Right ventricle myocardium inferior (tissue), 1 donor: ENCODE results near the gene CR2. TPM values are rescaled to one million over a fixed set of nuclear protein-coding genes. Genes with fewer than 3 reads are reported as not detected.

Source experiments
- ATAC-seq: fragments of 200-7000 bp; cut with Tn5 transposase; one replicate; pipeline ENCODE4 v1.9.1; 2020; ENCODE audit warnings: mild to moderate bottlenecking, moderate library complexity
- DNase-seq: peaks from one replicate; pipeline ENCODE4 v3.0.0; 2021; ENCODE audit errors: missing footprints
- intact Hi-C: fragments of 100-400 bp; cut with DNase I; formaldehyde crosslinking; loops from one replicate; pipeline ENCODE4 v1.11.0; 2022
- long read RNA-seq: library from polyadenylated mRNA; unstranded; transcript quantifications from one replicate; pipeline ENCODE4 v2.0.0, GENCODE V29; 2021
- total RNA-seq: library from RNA; stranded (reverse); fragmentation: NEBNext Ultra II Directional; extraction: Animal tissue kit (Norgen Biotek cat#: 25700); gene quantifications from one replicate; pipeline ENCODE4 v1.2.1, GENCODE V29; 2021
- donor health status: DM: no; HTN: yes; CAD: no; lungs with severe emphysema.

CR2 gene
- not detected for total RNA-seq
- long read RNA-seq: 0 reads

- intact Hi-C loops: no loop called here
- DNase-seq (peak; percentile 72), ATAC-seq (peak; percentile 42)
These were observed at the start of gene CR2 for GRCh38 chr1:207454046-207454964. Gene CR2, plus strand, starts transcription at chr1:207454328. Its CDS starts 91 bp downstream, at chr1:207454419.

- DNase-seq (no peak), ATAC-seq (peak; percentile 57)
- intact Hi-C loops: loop anchor here (2.0 to 5.0 kb wide), 3 partner anchors 148 to 320 kb away; no protein-coding TSS in a partner anchor
These were observed 49.1 kb upstream of the CR2 start for GRCh38 chr1:207404849-207405525.

- intact Hi-C loops: loop anchor here (2.0 kb wide), 1 partner anchor 321 kb away; no protein-coding TSS in a partner anchor
- DNase-seq (no peak), ATAC-seq (no peak)
These were observed 48.3 kb upstream of the CR2 start for GRCh38 chr1:207405814-207406213.

- intact Hi-C loops: no loop called here
- no peak for ATAC-seq
- DNase-seq: no peak
These were observed 46.4 kb upstream of the CR2 start for GRCh38 chr1:207407655-207408260.

GRCh38 chr1:207412845-207413244 is 41.3 kb upstream of the CR2 start:
- ATAC-seq (no peak), DNase-seq (no peak)
- intact Hi-C loops: no loop called here

GRCh38 chr1:207414606-207415108 is 39.5 kb upstream of the CR2 start:
- ATAC-seq (no peak), DNase-seq (no peak)
- intact Hi-C loops: no loop called here

- no peak for DNase-seq
- no peak for ATAC-seq
- intact Hi-C loops: no loop called here
These were observed 37.1 kb upstream of the CR2 start for GRCh38 chr1:207417076-207417475.

GRCh38 chr1:207418351-207418750 is 35.8 kb upstream of the CR2 start:
- DNase-seq: no peak
- intact Hi-C loops: no loop called here
- no peak for ATAC-seq

GRCh38 chr1:207420109-207420508 is 34.0 kb upstream of the CR2 start:
- DNase-seq: no peak
- intact Hi-C loops: no loop called here
- no peak for ATAC-seq

GRCh38 chr1:207421078-207421477 is 33.0 kb upstream of the CR2 start:
- ATAC-seq: no peak
- intact Hi-C loops: no loop called here

GRCh38 chr1:207423560-207424292 is 30.4 kb upstream of the CR2 start:
- intact Hi-C loops: no loop called here
- ATAC-seq: no peak
- no peak for DNase-seq

More at GRCh38 chr1:207421078-207421477, 33.0 kb upstream of the CR2 start:
- no peak for DNase-seq

- DNase-seq (no peak), ATAC-seq (no peak)
- intact Hi-C loops: no loop called here
These were observed 29.5 kb upstream of the CR2 start for GRCh38 chr1:207424570-207425131.

GRCh38 chr1:207427832-207428585 is 26.1 kb upstream of the CR2 start:
- ATAC-seq: no peak
- no peak for DNase-seq
- intact Hi-C loops: no loop called here

GRCh38 chr1:207428783-207429182 is 25.3 kb upstream of the CR2 start:
- no peak for ATAC-seq
- intact Hi-C loops: no loop called here
- no peak for DNase-seq

- intact Hi-C loops: no loop called here
- ATAC-seq (no peak), DNase-seq (no peak)
These were observed 24.2 kb upstream of the CR2 start for GRCh38 chr1:207429963-207430362.

- DNase-seq: no peak
- ATAC-seq: no peak
- intact Hi-C loops: no loop called here
These were observed 23.5 kb upstream of the CR2 start for GRCh38 chr1:207430602-207431001.

- intact Hi-C loops: no loop called here
- ATAC-seq: no peak
- no peak for DNase-seq
These were observed 22.6 kb upstream of the CR2 start for GRCh38 chr1:207431508-207431907.

- intact Hi-C loops: no loop called here
- DNase-seq (no peak), ATAC-seq (no peak)
These were observed 20.7 kb upstream of the CR2 start for GRCh38 chr1:207433435-207433834.
